HepG2 (cell line): ENCODE measurements around the gene CACNA1I. TPM values are rescaled to one million over a fixed set of nuclear protein-coding genes. Genes with fewer than 3 reads are reported as not detected.

ENCODE experiments used
- AGO1 ChIP-seq: fragments of 200-400 bp; formaldehyde crosslinking; IDR thresholded peaks from 2 replicates; pipeline ENCODE4 v1.6.1; 2017; ENCODE audit warnings: mild to moderate bottlenecking, low read depth, low read length, moderate library complexity; ENCODE audit not compliant: poor library complexity, severe bottlenecking
- HNRNPL ChIP-seq: fragments of 200-400 bp; formaldehyde crosslinking; IDR thresholded peaks from 2 replicates; pipeline ENCODE4 v1.6.1; 2017; ENCODE audit warnings: mild to moderate bottlenecking, low read depth, low read length
- JDP2 ChIP-seq: sonication (generic); formaldehyde crosslinking; IDR thresholded peaks from 2 replicates; pipeline ENCODE4 v1.8.1; 2022; ENCODE audit warnings: missing genetic modification reagents, borderline replicate concordance
- KDM4B ChIP-seq: sonication (generic); formaldehyde crosslinking; IDR thresholded peaks from 2 replicates; pipeline ENCODE4 v1.4.0; 2020; ENCODE audit warnings: missing genetic modification reagents
- MAFG ChIP-seq: sonication (generic); formaldehyde crosslinking; IDR thresholded peaks from 2 replicates; pipeline ENCODE4 v1.5.1; 2020; ENCODE audit warnings: mild to moderate bottlenecking, missing genetic modification reagents
- MIER2 ChIP-seq: IDR thresholded peaks from 2 replicates; pipeline ENCODE4 v1.6.1; 2016; ENCODE audit warnings: missing biosample characterization, missing genetic modification reagents
- NFKB2 ChIP-seq: sonication (generic); formaldehyde crosslinking; IDR thresholded peaks from 2 replicates; pipeline ENCODE4 v1.4.0; 2020; ENCODE audit warnings: missing genetic modification reagents, borderline replicate concordance
- NPAS2 ChIP-seq: sonication (generic); formaldehyde crosslinking; IDR thresholded peaks from 2 replicates; pipeline ENCODE4 v1.8.0; 2022; ENCODE audit warnings: mild to moderate bottlenecking, missing genetic modification reagents, borderline replicate concordance
- PCBP1 ChIP-seq: fragments of 200-400 bp; formaldehyde crosslinking; IDR thresholded peaks from 2 replicates; pipeline ENCODE4 v1.6.1; 2017; ENCODE audit warnings: mild to moderate bottlenecking, low read depth, low read length, borderline replicate concordance
- PHF20 ChIP-seq: sonication (generic); formaldehyde crosslinking; IDR thresholded peaks from 2 replicates; pipeline ENCODE4 v1.5.0; 2020; ENCODE audit warnings: mild to moderate bottlenecking, missing genetic modification reagents
- RFX5 ChIP-seq: IDR thresholded peaks from 2 replicates; pipeline ENCODE4 v1.6.1; 2011; ENCODE audit warnings: low read depth, low read length, improper control_type of control experiment
- SP5 ChIP-seq: IDR thresholded peaks from 2 replicates; pipeline ENCODE4 v1.6.1; 2016; ENCODE audit warnings: low read depth, borderline replicate concordance
- TRIM24 ChIP-seq: sonication (generic); formaldehyde crosslinking; IDR thresholded peaks from 2 replicates; pipeline ENCODE4 v1.8.0; 2022; ENCODE audit warnings: mild to moderate bottlenecking, missing genetic modification reagents
- ZBTB20 ChIP-seq: sonication (generic); formaldehyde crosslinking; IDR thresholded peaks from 2 replicates; pipeline ENCODE4 v1.8.1; 2023; ENCODE audit warnings: missing genetic modification reagents, low read depth, mild to moderate bottlenecking, borderline replicate concordance
- ZNF660 ChIP-seq: sonication (generic); formaldehyde crosslinking; IDR thresholded peaks from 2 replicates; pipeline ENCODE4 v1.5.1; 2020; ENCODE audit warnings: mild to moderate bottlenecking, low read depth, missing genetic modification reagents, borderline replicate concordance
- ZNF772 ChIP-seq: sonication (generic); formaldehyde crosslinking; IDR thresholded peaks from 2 replicates; pipeline ENCODE4 v1.5.0; 2020; ENCODE audit warnings: mild to moderate bottlenecking, missing genetic modification reagents
- polyA plus RNA-seq, 8 experiments: library from polyadenylated mRNA; depleted of rRNA in 3 of 8; stranded (reverse) in 7 of 8; unstranded in 1 of 8; fragments of >200 nt; fragmentation: Illumina TruSeq in 4 of 8; extraction: Trizol in 4 of 8; gene quantifications; 2 replicates each; pipeline versions ENCODE4 v1.2.1 to v1.2.3, GENCODE V29; 2011 to 2016; ENCODE audit warnings: low read depth in 4 of 8, missing spikeins in 1 of 8, mixed read lengths in 1 of 8; ENCODE audit not compliant: insufficient read depth in 1 of 8
- total RNA-seq, 5 experiments: library from RNA; depleted of rRNA; stranded (reverse); fragments of >200 nt; fragmentation: Illumina TruSeq; extraction: Trizol; gene quantifications; 2 replicates each; pipeline ENCODE4 v1.2.3, GENCODE V29; 2016; ENCODE audit warnings: low read depth in 1 of 5
- TF ChIP-seq, protein P1 (sequence below): sonication (generic); formaldehyde crosslinking; IDR thresholded peaks from 2 replicates; pipeline ENCODE4 v1.4.0; 2020; ENCODE audit warnings: low read depth, mild to moderate bottlenecking, missing genetic modification reagents
- TF ChIP-seq, protein P2 (sequence below), 2 experiments: sonication (generic) in 1 of 2; formaldehyde crosslinking in 1 of 2; IDR thresholded peaks; 2 replicates each; pipeline versions ENCODE4 v1.4.0 to v1.6.1; 2016 to 2020; ENCODE audit warnings: borderline replicate concordance in 1 of 2, low read depth in 1 of 2, mild to moderate bottlenecking in 1 of 2, missing genetic modification reagents in 1 of 2
- TF ChIP-seq, protein P3 (sequence below): sonication (generic); formaldehyde crosslinking; IDR thresholded peaks from 2 replicates; pipeline ENCODE4; 2020; ENCODE audit warnings: missing genetic modification reagents, mild to moderate bottlenecking, borderline replicate concordance

Gene CACNA1I
- total and polyA plus RNA-seq, 2 of the 13 experiments (the other 11 are each of a cell fraction or from before 2014, with no cell fraction given) = not detected

DNA sequence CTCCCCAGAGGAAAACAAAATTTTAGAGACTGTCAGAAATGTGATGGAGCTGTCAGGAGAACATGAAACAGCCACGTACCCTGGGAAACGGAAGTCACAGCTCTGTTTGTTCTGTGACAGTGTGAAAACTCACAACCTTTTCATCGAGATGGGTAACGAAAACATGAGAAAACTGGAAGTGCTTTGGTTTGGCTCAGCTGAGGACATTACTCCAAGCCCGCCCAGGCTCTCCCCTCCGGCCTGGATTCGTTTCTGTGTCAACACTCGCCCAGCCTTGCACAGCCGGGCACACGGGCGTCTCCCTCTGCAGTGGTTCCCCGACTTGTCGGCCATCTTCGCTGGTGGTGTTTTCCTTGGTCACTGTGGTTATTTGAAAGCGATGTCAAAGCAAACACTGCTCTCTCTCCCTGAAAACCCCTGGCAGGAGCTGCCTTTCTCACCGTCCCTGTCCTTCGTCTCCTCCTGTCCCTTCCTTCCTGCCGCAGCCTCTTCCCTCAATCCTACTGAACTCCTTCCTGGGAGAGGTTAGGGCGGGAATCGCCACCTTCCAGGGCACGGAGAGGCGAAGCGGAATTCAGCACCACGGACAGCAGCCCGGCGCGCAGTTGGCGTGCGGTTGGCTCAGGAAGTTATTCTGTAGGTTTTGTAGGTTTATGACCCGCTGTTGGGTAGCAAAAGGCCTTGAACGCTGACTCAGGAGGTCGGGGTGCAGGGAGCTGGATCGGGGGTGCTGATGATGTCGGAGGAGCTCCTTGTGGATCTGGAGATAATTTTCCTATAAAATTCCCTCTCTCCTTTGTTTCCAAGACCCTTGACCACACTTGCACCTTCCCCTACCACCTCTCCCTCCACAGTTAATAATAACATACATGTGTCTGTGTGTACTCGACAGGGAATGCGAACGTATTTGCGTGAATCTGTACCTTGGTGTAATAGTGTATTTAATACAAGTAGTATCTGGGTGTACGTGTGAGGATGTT, 24.9 kb upstream of the CACNA1I start (continued):
- TF ChIP-seq PCBP1 = no peak
- peak; percentile 90; the same call in 1 of the 2 replicates for TF ChIP-seq KDM4B (CRISPR knock-in tag)
- TF ChIP-seq MAFG (CRISPR knock-in tag) = no peak
- TF ChIP-seq, protein P1, sequence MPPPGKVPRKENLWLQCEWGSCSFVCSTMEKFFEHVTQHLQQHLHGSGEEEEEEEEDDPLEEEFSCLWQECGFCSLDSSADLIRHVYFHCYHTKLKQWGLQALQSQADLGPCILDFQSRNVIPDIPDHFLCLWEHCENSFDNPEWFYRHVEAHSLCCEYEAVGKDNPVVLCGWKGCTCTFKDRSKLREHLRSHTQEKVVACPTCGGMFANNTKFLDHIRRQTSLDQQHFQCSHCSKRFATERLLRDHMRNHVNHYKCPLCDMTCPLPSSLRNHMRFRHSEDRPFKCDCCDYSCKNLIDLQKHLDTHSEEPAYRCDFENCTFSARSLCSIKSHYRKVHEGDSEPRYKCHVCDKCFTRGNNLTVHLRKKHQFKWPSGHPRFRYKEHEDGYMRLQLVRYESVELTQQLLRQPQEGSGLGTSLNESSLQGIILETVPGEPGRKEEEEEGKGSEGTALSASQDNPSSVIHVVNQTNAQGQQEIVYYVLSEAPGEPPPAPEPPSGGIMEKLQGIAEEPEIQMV (CRISPR knock-in tag) = no peak; the same call in 1 of the 2 replicates
- TF ChIP-seq ZBTB20 (CRISPR knock-in tag) = peak; percentile 81; the same call in 1 of the 2 replicates
- TF ChIP-seq MIER2 = peak; percentile 99
- no peak for TF ChIP-seq PHF20
- TF ChIP-seq, protein P2, sequence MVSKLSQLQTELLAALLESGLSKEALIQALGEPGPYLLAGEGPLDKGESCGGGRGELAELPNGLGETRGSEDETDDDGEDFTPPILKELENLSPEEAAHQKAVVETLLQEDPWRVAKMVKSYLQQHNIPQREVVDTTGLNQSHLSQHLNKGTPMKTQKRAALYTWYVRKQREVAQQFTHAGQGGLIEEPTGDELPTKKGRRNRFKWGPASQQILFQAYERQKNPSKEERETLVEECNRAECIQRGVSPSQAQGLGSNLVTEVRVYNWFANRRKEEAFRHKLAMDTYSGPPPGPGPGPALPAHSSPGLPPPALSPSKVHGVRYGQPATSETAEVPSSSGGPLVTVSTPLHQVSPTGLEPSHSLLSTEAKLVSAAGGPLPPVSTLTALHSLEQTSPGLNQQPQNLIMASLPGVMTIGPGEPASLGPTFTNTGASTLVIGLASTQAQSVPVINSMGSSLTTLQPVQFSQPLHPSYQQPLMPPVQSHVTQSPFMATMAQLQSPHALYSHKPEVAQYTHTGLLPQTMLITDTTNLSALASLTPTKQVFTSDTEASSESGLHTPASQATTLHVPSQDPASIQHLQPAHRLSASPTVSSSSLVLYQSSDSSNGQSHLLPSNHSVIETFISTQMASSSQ (IDR thresholded peaks at IDR 0.05; ENCODE audit: low read depth) = no peak
- TF ChIP-seq, protein P2 (CRISPR knock-in tag; IDR thresholded peaks at IDR 0.05; ENCODE audit: borderline replicate concordance) = 0 out of 2 replicates have a peak, but pooled peaks have one; percentile 42
- TF ChIP-seq ZNF660 (CRISPR knock-in tag) = no peak
- TF ChIP-seq RFX5 = no peak
- peak; percentile 90; the same call in 1 of the 2 replicates for TF ChIP-seq ZNF772 (CRISPR knock-in tag)
- TF ChIP-seq NPAS2 (CRISPR knock-in tag) = no peak
- TF ChIP-seq HNRNPL = no peak
- no peak; the same call in 1 of the 2 replicates for TF ChIP-seq JDP2 (CRISPR knock-in tag)
- TF ChIP-seq TRIM24 (CRISPR knock-in tag) = no peak
- TF ChIP-seq NFKB2 (CRISPR knock-in tag) = peak; percentile 98
- TF ChIP-seq SP5 (CRISPR knock-in tag) = 0 out of 2 replicates have a peak, but pooled peaks have one; percentile 14
- no peak for TF ChIP-seq AGO1
- TF ChIP-seq, protein P3, sequence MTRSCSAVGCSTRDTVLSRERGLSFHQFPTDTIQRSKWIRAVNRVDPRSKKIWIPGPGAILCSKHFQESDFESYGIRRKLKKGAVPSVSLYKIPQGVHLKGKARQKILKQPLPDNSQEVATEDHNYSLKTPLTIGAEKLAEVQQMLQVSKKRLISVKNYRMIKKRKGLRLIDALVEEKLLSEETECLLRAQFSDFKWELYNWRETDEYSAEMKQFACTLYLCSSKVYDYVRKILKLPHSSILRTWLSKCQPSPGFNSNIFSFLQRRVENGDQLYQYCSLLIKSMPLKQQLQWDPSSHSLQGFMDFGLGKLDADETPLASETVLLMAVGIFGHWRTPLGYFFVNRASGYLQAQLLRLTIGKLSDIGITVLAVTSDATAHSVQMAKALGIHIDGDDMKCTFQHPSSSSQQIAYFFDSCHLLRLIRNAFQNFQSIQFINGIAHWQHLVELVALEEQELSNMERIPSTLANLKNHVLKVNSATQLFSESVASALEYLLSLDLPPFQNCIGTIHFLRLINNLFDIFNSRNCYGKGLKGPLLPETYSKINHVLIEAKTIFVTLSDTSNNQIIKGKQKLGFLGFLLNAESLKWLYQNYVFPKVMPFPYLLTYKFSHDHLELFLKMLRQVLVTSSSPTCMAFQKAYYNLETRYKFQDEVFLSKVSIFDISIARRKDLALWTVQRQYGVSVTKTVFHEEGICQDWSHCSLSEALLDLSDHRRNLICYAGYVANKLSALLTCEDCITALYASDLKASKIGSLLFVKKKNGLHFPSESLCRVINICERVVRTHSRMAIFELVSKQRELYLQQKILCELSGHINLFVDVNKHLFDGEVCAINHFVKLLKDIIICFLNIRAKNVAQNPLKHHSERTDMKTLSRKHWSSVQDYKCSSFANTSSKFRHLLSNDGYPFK (CRISPR knock-in tag) = no peak
